Ovary (tissue), 9 donors: ENCODE measurements around the gene EEIG1. TPM values are rescaled to one million over a fixed set of nuclear protein-coding genes. Genes with fewer than 3 reads are reported as not detected.

Experiments used
- DNase-seq, 5 donors: peaks; one replicate each; pipeline ENCODE4 v3.0.0-alpha.2; 2019 to 2020
- H3K27ac ChIP-seq, 2 donors: fragments of 200-600 bp; one replicate each; pipeline versions ENCODE4 v1.5.1 to v1.8.0; 2019 to 2022
- H3K27me3 ChIP-seq: fragments of 200-600 bp; one replicate; pipeline ENCODE4 v1.8.0; 2022
- H3K36me3 ChIP-seq: fragments of 200-600 bp; sonication (generic); one replicate; pipeline ENCODE4 v1.5.1; 2019
- H3K4me1 ChIP-seq: one replicate; pipeline ENCODE4 v1.8.1; 2013; ENCODE audit warnings: mild to moderate bottlenecking, moderate library complexity; ENCODE audit not compliant: insufficient read depth
- H3K4me3 ChIP-seq: fragments of 200-600 bp; sonication (generic); one replicate; pipeline ENCODE4 v1.5.1; 2017
- H3K9me3 ChIP-seq, 2 donors: fragments of 200-600 bp in 1 of 2; sonication (generic) in 1 of 2; one replicate each; pipeline versions ENCODE4 v1.5.1 to v1.8.1; 2013 to 2019; ENCODE audit warnings: mild to moderate bottlenecking in 1 of 2, moderate library complexity in 1 of 2
- EP300 ChIP-seq: sonication (generic); formaldehyde crosslinking; IDR thresholded peaks from one replicate; pipeline ENCODE4 v1.6.1; 2017; ENCODE audit warnings: antibody characterized with exemption
- POLR2A ChIP-seq: fragments of 450-650 bp; IDR thresholded peaks from one replicate; pipeline ENCODE4 v1.6.1; 2017; ENCODE audit warnings: antibody characterized with exemption, mild to moderate bottlenecking, moderate library complexity
- WGBS, 3 donors: extraction: QIAGEN DNeasy Blood & Tissue Kit in 1 of 3; methylation state at CpG; one replicate each; pipeline versions ENCODE4 v1.1.5 to v1.1.7; 2013 to 2017; 5-methylcytosine and 5-hydroxymethylcytosine counted together
- intact Hi-C, 4 donors: fragments of 100-400 bp; cut with DNase I; formaldehyde crosslinking; loops; one replicate each; pipeline versions ENCODE4 v1.11.0 to v1.15.1; 2022 to 2023
- polyA plus RNA-seq, 2 donors: library from polyadenylated mRNA; stranded (reverse); fragments of 200-250 nt in 1 of 2; fragments of 350-450 nt in 1 of 2; fragmentation: Illumina TruSeq in 1 of 2; extraction: RNeasy Lipid Tissue Mini Kit (QIAGEN cat#74804) in 1 of 2; gene quantifications; one replicate each; pipeline ENCODE4 v1.2.3, GENCODE V29; 2013 to 2014
- total RNA-seq, 7 donors: library from RNA; depleted of rRNA in 2 of 7; stranded (reverse); fragments of >200 nt in 2 of 7; fragmentation: NEBNext Ultra II Directional in 3 of 7; extraction: Animal tissue kit (Norgen Biotek cat#: 25700) in 3 of 7; gene quantifications; one replicate each; pipeline versions ENCODE4 v1.1.0 to v1.2.4, GENCODE V29; 2016 to 2023
- TF ChIP-seq, protein P1 (sequence below), 3 donors: fragments of 450-650 bp in 2 of 3; fragments of 200-600 bp in 1 of 3; IDR thresholded peaks; one replicate each; pipeline versions ENCODE4 v1.5.1 to v1.8.0; 2016 to 2022; ENCODE audit warnings: antibody characterized with exemption in 3 of 3, mild to moderate bottlenecking in 1 of 3
- donor health status: DM: no; HTN: no; CAD: no; lungs with moderate emphysema.
- donor health status: DM: no; HTN: no; CAD: no.
- donor health status: Bipolar disorder and iron deficiency.
- donor health status: DM: yes; HTN: yes; CAD: no.
- donor health status: DM: no; HTN: no; CAD: no.
- donor health status: DM: yes; HTN: yes; CAD: no.

Gene EEIG1
- total and polyA plus RNA-seq, 9 donors = 8.6 to 104 (median 75.5) TPM

DNA sequence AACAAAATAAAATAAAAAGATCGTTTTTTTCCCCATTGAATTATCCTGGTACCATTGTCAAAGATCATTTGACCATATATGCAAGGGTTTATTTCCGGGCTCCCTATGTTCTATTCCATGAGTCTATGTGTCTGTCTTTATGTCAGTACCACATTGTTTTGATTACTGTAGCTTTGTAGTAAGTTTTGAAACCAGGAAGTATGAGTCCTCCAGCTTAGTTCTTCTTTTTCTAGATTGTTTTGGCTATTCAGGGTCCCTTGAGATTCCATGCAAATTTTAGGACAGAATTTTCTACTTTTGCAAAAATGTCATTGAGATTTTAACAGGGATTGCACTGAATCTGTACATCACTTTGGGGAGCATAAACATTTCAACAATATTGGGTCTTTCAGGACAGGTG is 18.7 kb upstream of the EEIG1 start:
- no peak for TF ChIP-seq POLR2A
- TF ChIP-seq, protein P1, sequence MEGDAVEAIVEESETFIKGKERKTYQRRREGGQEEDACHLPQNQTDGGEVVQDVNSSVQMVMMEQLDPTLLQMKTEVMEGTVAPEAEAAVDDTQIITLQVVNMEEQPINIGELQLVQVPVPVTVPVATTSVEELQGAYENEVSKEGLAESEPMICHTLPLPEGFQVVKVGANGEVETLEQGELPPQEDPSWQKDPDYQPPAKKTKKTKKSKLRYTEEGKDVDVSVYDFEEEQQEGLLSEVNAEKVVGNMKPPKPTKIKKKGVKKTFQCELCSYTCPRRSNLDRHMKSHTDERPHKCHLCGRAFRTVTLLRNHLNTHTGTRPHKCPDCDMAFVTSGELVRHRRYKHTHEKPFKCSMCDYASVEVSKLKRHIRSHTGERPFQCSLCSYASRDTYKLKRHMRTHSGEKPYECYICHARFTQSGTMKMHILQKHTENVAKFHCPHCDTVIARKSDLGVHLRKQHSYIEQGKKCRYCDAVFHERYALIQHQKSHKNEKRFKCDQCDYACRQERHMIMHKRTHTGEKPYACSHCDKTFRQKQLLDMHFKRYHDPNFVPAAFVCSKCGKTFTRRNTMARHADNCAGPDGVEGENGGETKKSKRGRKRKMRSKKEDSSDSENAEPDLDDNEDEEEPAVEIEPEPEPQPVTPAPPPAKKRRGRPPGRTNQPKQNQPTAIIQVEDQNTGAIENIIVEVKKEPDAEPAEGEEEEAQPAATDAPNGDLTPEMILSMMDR (IDR thresholded peaks at IDR 0.05) = no peak
- Histone ChIP-seq H3K27me3 (no peaks in the 10 kb centered on the region), H3K27ac (no peak overlapping the region), H3K4me1 (no peaks in the 10 kb centered on the region), H3K4me3 (no peak overlapping the region), H3K36me3 (no peaks in the 10 kb centered on the region), H3K9me3 (no peaks in the 10 kb centered on the region)
- intact Hi-C loops = no loop called here
- DNase-seq = no peak
- 94 to 96% (median 94%) methylated on average over 2 of the region's 2 CpGs for WGBS, 3 donors

DNA sequence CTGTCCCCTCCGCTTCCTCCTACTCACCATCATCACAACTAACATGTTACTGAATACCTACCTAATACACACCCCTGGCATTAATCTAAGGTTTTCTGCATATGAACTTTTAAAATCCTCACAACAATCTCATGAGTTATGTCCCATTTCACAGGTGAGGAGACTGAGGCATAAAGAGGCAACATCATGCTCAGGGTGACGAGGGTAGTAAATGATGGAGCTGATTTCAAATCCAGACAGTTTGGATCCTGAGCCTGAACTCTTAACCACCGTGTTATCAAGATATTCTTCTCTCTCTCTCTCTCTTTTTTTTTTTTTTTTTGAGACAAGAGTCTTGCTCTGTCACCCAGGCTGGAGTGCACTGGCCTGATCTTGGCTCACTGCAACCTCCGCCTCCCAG is 12.9 kb upstream of the EEIG1 start:
- Histone ChIP-seq H3K36me3 (no peaks in the 10 kb centered on the region), H3K27ac (no peak overlapping the region), H3K27me3 (no peaks in the 10 kb centered on the region), H3K9me3 (no peaks in the 10 kb centered on the region), H3K4me1 (no peaks in the 10 kb centered on the region), H3K4me3 (no peak overlapping the region)
- DNase-seq = no peak
- intact Hi-C loops = no loop called here
- TF ChIP-seq, protein P1 (IDR thresholded peaks at IDR 0.05) = no peak
- TF ChIP-seq EP300 = no peak
- TF ChIP-seq POLR2A = no peak
- WGBS, 3 donors = 82 to 94% (median 89%) methylated on average over 4 of the region's 4 CpGs

DNA sequence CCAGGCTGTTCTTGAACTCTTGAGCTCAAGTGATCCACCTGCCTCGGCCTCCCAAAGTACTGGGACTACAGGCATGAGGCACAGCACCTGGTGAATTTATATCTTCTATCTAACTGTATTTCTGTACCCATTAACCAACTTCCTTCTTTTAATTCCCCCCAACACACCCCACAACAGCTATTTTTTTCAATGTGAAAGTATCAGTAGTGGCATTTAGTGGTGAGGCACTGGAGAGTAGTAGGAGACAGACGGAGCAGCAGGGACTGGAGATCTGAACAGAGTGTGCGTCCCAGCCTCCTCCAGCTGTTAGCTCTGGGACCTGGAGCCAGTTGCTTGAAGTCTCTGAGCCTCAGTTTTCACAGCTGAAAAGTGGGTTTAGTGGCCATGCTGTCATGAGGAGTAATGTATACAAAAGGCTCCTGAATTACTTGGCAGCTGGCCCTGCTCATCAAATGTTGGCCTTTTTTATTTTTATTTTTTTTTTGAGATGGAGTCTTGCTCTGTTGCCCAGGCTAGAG is 11.0 kb upstream of the EEIG1 start:
- 89 to 94% (median 90%) methylated on average over 3 of the region's 3 CpGs for WGBS, 3 donors
- intact Hi-C loops = no loop called here
- Histone ChIP-seq H3K36me3 (no peaks in the 10 kb centered on the region), H3K27ac (no peak overlapping the region), H3K27me3 (no peaks in the 10 kb centered on the region), H3K9me3 (no peaks in the 10 kb centered on the region), H3K4me3 (no peak overlapping the region), H3K4me1 (no peaks in the 10 kb centered on the region)
- no peak for DNase-seq
- TF ChIP-seq, protein P1 (IDR thresholded peaks at IDR 0.05) = no peak
- TF ChIP-seq EP300 (no peak), POLR2A (no peak)

DNA sequence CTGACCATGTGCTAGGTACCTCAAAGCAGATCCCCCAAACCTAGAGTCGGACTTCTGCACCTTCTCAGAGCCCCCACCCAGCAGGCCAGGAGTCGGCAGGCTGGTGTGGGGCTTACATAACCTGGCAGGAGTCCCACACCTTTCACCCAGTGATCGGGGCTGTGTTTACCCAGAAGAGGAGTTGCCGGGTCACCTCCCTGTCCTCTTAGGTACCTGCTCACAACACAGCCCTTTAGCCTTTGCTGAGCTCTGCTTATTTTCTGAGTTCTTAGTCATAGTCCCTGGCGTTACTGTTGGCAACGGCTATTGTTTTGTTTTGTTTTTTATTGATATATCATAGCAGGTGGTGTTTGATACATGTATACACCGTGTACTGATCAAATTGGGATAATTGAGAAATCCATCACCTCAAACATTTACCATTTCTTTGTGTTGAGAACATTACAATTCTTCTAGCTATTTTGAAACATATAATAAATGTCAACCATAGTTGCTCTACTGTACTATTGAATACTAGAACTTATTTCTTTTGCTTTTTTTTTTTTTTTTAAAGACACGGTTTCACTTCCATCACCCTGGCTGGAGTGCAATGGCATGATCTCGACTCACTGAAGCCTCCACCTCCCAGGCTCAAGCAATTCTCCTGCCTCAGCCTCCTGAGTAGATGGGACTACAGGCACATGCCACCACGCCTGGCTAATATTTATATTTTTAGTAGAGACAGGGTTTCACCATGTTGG is 10.4 kb upstream of the EEIG1 start:
- intact Hi-C loops = no loop called here
- no peaks in the 10 kb centered on the region for H3K27me3 ChIP-seq
- no peak overlapping the region for H3K27ac ChIP-seq
- WGBS, 3 donors = 46 to 56% (median 50%) methylated on average over 10 of the region's 10 CpGs
- no peak overlapping the region for H3K4me3 ChIP-seq
- H3K9me3 ChIP-seq = no peaks in the 10 kb centered on the region
- peak in 1 of 5 donors; percentile 22 for DNase-seq
- H3K4me1 ChIP-seq = no peaks in the 10 kb centered on the region
- H3K36me3 ChIP-seq = no peaks in the 10 kb centered on the region
- TF ChIP-seq POLR2A = no peak
- TF ChIP-seq, protein P1 (IDR thresholded peaks at IDR 0.05) = no peak
- TF ChIP-seq EP300 = no peak
